Muscle of leg (tissue), 16 donors: ENCODE results near the gene MYL9. TPM values are rescaled to one million over a fixed set of nuclear protein-coding genes. Genes with fewer than 3 reads are reported as not detected.

ENCODE experiments used
- DNase-seq: peaks from one replicate; pipeline ENCODE4 v3.0.0; 2013
- H3K27ac ChIP-seq: one replicate; pipeline ENCODE4 v1.5.1; 2013; ENCODE audit warnings: mild to moderate bottlenecking, low read length, control low read depth
- H3K27me3 ChIP-seq: one replicate; pipeline ENCODE4 v1.6.1; 2013; ENCODE audit warnings: low read length; ENCODE audit not compliant: control insufficient read depth, insufficient read depth
- H3K36me3 ChIP-seq: one replicate; pipeline ENCODE4 v1.6.1; 2013; ENCODE audit warnings: low read length; ENCODE audit not compliant: control insufficient read depth, insufficient read depth
- H3K4me1 ChIP-seq: one replicate; pipeline ENCODE4 v1.6.1; 2013; ENCODE audit warnings: low read length; ENCODE audit not compliant: control insufficient read depth, insufficient read depth
- H3K4me3 ChIP-seq: one replicate; pipeline ENCODE4 v1.5.1; 2013; ENCODE audit warnings: low read length, control low read depth
- H3K9me3 ChIP-seq: replicated peaks from 2 replicates; pipeline ENCODE4 v1.6.1; 2013; ENCODE audit warnings: low read depth, low read length; ENCODE audit not compliant: control insufficient read depth
- WGBS: methylation state at CpG from one replicate; pipeline ENCODE4 v1.1.5; 2013; ENCODE audit warnings: missing lambda C conversion rate; ENCODE audit not compliant: insufficient coverage; 5-methylcytosine and 5-hydroxymethylcytosine counted together
- long read RNA-seq, 11 donors: transcript quantifications; one replicate each; lab custom pipeline, GENCODE V29; 2026
- polyA plus RNA-seq, 8 donors: library from polyadenylated mRNA; unstranded; fragments of 120-200 nt; gene quantifications; one replicate each; pipeline versions ENCODE4 v1.2.1 to v1.2.3, GENCODE V29; 2013; ENCODE audit warnings: inconsistent platforms in 1 of 8, low replicate concordance in 1 of 8; ENCODE audit not compliant: insufficient read length in 8 of 8, insufficient read depth in 1 of 8
- total RNA-seq: library from RNA; stranded (reverse); fragments of 120-200 nt; gene quantifications from one replicate; pipeline ENCODE4 v1.2.4, GENCODE V29; 2013

The MYL9 gene
- total RNA-seq, result 162 TPM
- polyA plus RNA-seq, result 100 to 1,000 TPM; 311 to 621 (median 478) TPM
- long read RNA-seq, donor 1, transcript MYL9-201 (4 exons, 2,821 nt), result major isoform, 111 of 147 reads
- long read RNA-seq, donor 1, partial matches to known transcripts, result 29 of 147 reads
- long read RNA-seq, donor 1, other reads (novel, unspliced or antisense), result 6 of 147 reads
- long read RNA-seq, donor 2, transcript MYL9-201 (4 exons, 2,821 nt), result major isoform, 20 of 47 reads
- long read RNA-seq, donor 2, partial matches to known transcripts, result 27 of 47 reads
- long read RNA-seq, donor 2, other reads (novel, unspliced or antisense), result 0 of 47 reads
- long read RNA-seq, donor 3, transcript MYL9-201 (4 exons, 2,821 nt), result major isoform, 135 of 221 reads
- long read RNA-seq, donor 3, partial matches to known transcripts, result 77 of 221 reads
- long read RNA-seq, donor 3, other reads (novel, unspliced or antisense), result 9 of 221 reads
- long read RNA-seq, donor 4, transcript MYL9-201 (4 exons, 2,821 nt), result major isoform, 111 of 260 reads
- long read RNA-seq, donor 4, partial matches to known transcripts, result 139 of 260 reads
- long read RNA-seq, donor 4, other reads (novel, unspliced or antisense), result 10 of 260 reads
- long read RNA-seq, donor 5, transcript MYL9-201 (4 exons, 2,821 nt), result major isoform, 286 of 587 reads
- long read RNA-seq, donor 5, partial matches to known transcripts, result 283 of 587 reads
- long read RNA-seq, donor 5, other reads (novel, unspliced or antisense), result 15 of 587 reads
- long read RNA-seq, donor 6, transcript MYL9-201 (4 exons, 2,821 nt), result major isoform, 286 of 448 reads
- long read RNA-seq, donor 6, partial matches to known transcripts, result 150 of 448 reads
- long read RNA-seq, donor 6, other reads (novel, unspliced or antisense), result 12 of 448 reads
- long read RNA-seq, donor 7, transcript MYL9-201 (4 exons, 2,821 nt), result major isoform, 202 of 325 reads
- long read RNA-seq, donor 7, partial matches to known transcripts, result 111 of 325 reads
- long read RNA-seq, donor 7, other reads (novel, unspliced or antisense), result 11 of 325 reads
- long read RNA-seq, donor 8, transcript MYL9-201 (4 exons, 2,821 nt), result major isoform, 122 of 369 reads
- long read RNA-seq, donor 8, partial matches to known transcripts, result 233 of 369 reads
- long read RNA-seq, donor 8, other reads (novel, unspliced or antisense), result 12 of 369 reads
- long read RNA-seq, donor 9, transcript MYL9-201 (4 exons, 2,821 nt), result major isoform, 214 of 350 reads
- long read RNA-seq, donor 9, partial matches to known transcripts, result 122 of 350 reads
- long read RNA-seq, donor 9, other reads (novel, unspliced or antisense), result 12 of 350 reads
- long read RNA-seq, donor 10, transcript MYL9-201 (4 exons, 2,821 nt), result major isoform, 216 of 546 reads
- long read RNA-seq, donor 10, partial matches to known transcripts, result 310 of 546 reads
- long read RNA-seq, donor 10, other reads (novel, unspliced or antisense), result 16 of 546 reads
- long read RNA-seq, donor 11, transcript MYL9-201 (4 exons, 2,821 nt), result major isoform, 191 of 489 reads
- long read RNA-seq, donor 11, transcript MYL9-202 (3 exons, 1,024 nt), result minor isoform, 5 of 489 reads
- long read RNA-seq, donor 11, partial matches to known transcripts, result 278 of 489 reads
- long read RNA-seq, donor 11, other reads (novel, unspliced or antisense), result 15 of 489 reads

DNA sequence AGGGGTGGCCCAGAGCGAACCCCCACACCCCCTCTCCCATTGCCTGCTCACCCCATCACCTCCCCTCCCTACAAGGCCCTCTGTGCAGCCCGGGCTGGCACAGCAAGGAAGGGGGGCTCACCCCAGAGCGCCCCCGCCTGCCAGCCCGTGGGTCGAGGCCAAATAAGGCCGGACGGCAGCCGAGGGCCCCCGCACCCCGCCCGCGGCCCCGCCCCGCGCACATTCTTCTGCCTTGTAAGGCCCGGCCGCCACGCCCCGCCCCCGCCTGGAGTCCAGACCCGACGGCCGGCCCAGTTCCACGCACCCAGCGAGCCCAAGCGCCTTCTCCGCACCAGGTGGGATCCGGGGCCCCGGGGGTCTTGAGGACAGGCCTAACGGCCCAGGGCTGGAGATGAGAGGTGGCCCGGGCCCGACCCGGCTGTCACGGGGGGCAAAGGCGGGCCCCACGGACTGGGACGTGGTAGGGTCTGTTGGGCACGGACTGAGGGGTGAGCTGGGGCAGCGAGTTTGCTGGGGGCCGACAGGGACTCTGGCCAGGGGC is at the start of gene MYL9:
Gene MYL9 (plus strand): TSS at position 293 of the 541 bp plus-strand sequence. CDS start 3,366 bp downstream, outside the sequence.
- Histone ChIP-seq H3K4me3 (peak within 1 kb of the TSS; percentile 86), H3K27ac (peak within 1 kb of the TSS; percentile 92), H3K9me3 (no peaks in the 10 kb centered on the region), H3K36me3 (peaks cover 19% of the 10 kb centered on the region), H3K27me3 (no peaks in the 10 kb centered on the region), H3K4me1 (peaks cover 48% of the 10 kb centered on the region)
- DNase-seq, result peak; percentile 86
- WGBS, result 3% methylated on average over 32 of the region's 41 CpGs

DNA sequence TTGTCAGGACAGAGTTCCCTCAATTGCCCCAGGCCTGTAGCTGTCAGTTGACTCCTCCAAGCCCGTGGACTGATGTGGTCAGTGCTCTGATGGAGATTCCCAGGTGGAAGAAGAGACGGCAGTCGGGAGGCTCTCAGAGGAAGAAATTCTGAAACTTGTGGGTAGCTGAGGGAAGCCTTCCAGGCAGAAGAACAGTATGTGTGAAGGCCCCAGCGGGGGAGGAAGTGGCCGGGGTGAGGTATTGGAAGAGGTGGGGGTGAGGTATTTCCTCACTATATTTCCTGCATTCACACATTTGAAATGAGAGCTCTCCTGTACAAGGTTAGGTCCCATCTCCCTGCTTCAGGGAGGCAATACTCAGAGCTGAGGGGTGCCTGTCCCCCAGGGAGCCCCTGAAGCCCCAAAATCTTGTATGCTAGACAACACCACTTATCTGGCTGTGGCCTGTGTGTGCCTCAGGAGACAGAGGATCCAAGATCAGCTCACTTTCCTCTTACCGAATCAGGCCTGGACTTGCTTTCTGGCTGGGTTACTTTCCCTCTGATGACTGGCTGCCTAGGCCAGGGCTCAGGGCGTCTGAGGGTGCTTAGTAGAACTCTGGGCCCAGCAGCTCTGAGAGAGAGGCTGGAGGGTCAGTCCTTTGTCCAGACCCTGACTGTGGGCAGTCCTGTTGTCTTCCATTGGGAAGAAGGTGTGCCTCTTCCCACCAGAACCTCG is 49.3 kb upstream of the MYL9 start:
- Histone ChIP-seq H3K4me3 (no peak overlapping the region), H3K27me3 (no peaks in the 10 kb centered on the region), H3K4me1 (peaks cover 42% of the 10 kb centered on the region), H3K36me3 (peaks cover 27% of the 10 kb centered on the region), H3K27ac (peak overlapping the region; percentile 25), H3K9me3 (no peaks in the 10 kb centered on the region)
- DNase-seq, result no peak
- WGBS, result 31% methylated on average over 6 of the region's 8 CpGs

GRCh38 chr20:36493051-36493800 is 48.1 kb upstream of the MYL9 start:
- 56% methylated on average over 8 of the region's 10 CpGs for WGBS
- H3K9me3 ChIP-seq, result no peaks in the 10 kb centered on the region
- peaks cover 37% of the 10 kb centered on the region for H3K4me1 ChIP-seq
- no peak overlapping the region for H3K4me3 ChIP-seq
- no peaks in the 10 kb centered on the region for H3K27me3 ChIP-seq
- H3K27ac ChIP-seq, result peak overlapping the region; percentile 35
- no peak for DNase-seq
- H3K36me3 ChIP-seq, result peaks cover 39% of the 10 kb centered on the region

- Histone ChIP-seq H3K9me3 (no peaks in the 10 kb centered on the region), H3K27ac (no peak overlapping the region), H3K4me3 (no peak overlapping the region), H3K36me3 (peaks cover 44% of the 10 kb centered on the region), H3K27me3 (no peaks in the 10 kb centered on the region), H3K4me1 (peaks cover 37% of the 10 kb centered on the region)
- DNase-seq, result peak; percentile 79
- 27% methylated on average over 4 of the region's 7 CpGs for WGBS
Observed at GRCh38 chr20:36493801-36494114, 47.6 kb upstream of the MYL9 start.

GRCh38 chr20:36496707-36497669 is 44.3 kb upstream of the MYL9 start:
- Histone ChIP-seq H3K4me1 (peaks cover 21% of the 10 kb centered on the region), H3K27me3 (no peaks in the 10 kb centered on the region), H3K4me3 (no peak overlapping the region), H3K36me3 (peaks cover 68% of the 10 kb centered on the region), H3K27ac (no peak overlapping the region), H3K9me3 (no peaks in the 10 kb centered on the region)
- no peak for DNase-seq
- 92% methylated on average over 27 of the region's 33 CpGs for WGBS

DNA sequence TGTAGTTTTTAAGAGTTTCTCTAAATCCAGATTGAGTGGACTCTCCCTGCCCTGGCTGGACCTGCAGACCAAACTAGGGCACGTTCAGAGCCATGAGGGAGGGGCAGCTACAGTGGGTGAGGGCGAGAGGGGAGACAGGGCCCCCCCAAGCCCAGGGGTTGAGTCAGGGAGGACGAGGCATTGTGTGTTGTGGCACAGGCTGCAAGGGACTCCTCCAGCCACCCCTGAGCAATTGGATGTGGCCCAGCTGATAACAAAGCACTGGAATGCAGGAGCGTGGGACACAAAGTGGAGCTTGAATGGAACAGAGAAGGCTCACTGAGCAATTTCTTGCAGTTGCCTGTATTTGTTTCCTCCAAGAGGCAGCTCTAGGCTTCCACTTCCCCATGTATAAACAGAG is 43.5 kb upstream of the MYL9 start:
- Histone ChIP-seq H3K36me3 (peaks cover 69% of the 10 kb centered on the region), H3K4me1 (peaks cover 12% of the 10 kb centered on the region), H3K27ac (no peak overlapping the region), H3K4me3 (no peak overlapping the region), H3K27me3 (no peaks in the 10 kb centered on the region), H3K9me3 (no peaks in the 10 kb centered on the region)
- WGBS, result 90% methylated on average over 3 of the region's 4 CpGs
- no peak for DNase-seq

GRCh38 chr20:36498386-36499179 is 42.7 kb upstream of the MYL9 start:
- no peaks in the 10 kb centered on the region for H3K9me3 ChIP-seq
- peaks cover 5% of the 10 kb centered on the region for H3K4me1 ChIP-seq
- WGBS, result 80% methylated on average over 8 of the region's 14 CpGs
- no peak overlapping the region for H3K27ac ChIP-seq
- H3K36me3 ChIP-seq, result peaks cover 67% of the 10 kb centered on the region
- H3K4me3 ChIP-seq, result no peak overlapping the region
- no peaks in the 10 kb centered on the region for H3K27me3 ChIP-seq
- DNase-seq, result no peak
